Muscle of leg (tissue), 11 donors: Measurements from ENCODE around the gene CHMP6. TPM values are rescaled to one million over a fixed set of nuclear protein-coding genes. Genes with fewer than 3 reads are reported as not detected.
A peak's percentile ranks its signal among the peaks of the same experiment; 100 is the strongest.

Source experiments
- DNase-seq: peaks from one replicate; pipeline ENCODE4 v3.0.0; 2013
- H3K27ac ChIP-seq: one replicate; pipeline ENCODE4 v1.5.1; 2013; ENCODE audit warnings: mild to moderate bottlenecking, low read length, control low read depth
- H3K27me3 ChIP-seq: one replicate; pipeline ENCODE4 v1.6.1; 2013; ENCODE audit warnings: low read length; ENCODE audit not compliant: control insufficient read depth, insufficient read depth
- H3K36me3 ChIP-seq: one replicate; pipeline ENCODE4 v1.6.1; 2013; ENCODE audit warnings: low read length; ENCODE audit not compliant: control insufficient read depth, insufficient read depth
- H3K4me1 ChIP-seq: one replicate; pipeline ENCODE4 v1.6.1; 2013; ENCODE audit warnings: low read length; ENCODE audit not compliant: control insufficient read depth, insufficient read depth
- H3K4me3 ChIP-seq: one replicate; pipeline ENCODE4 v1.5.1; 2013; ENCODE audit warnings: low read length, control low read depth
- H3K9me3 ChIP-seq: replicated peaks from 2 replicates; pipeline ENCODE4 v1.6.1; 2013; ENCODE audit warnings: low read depth, low read length; ENCODE audit not compliant: control insufficient read depth
- whole genome bisulfite sequencing: methylation state at CpG from one replicate; pipeline ENCODE4 v1.1.5; 2013; ENCODE audit warnings: missing lambda C conversion rate; ENCODE audit not compliant: insufficient coverage; 5-methylcytosine and 5-hydroxymethylcytosine counted together
- polyA plus RNA-seq, 8 donors: library from polyadenylated mRNA; unstranded; fragments of 120-200 nt; gene quantifications; one replicate each; pipeline versions ENCODE4 v1.2.1 to v1.2.3, GENCODE V29; 2013; ENCODE audit warnings: inconsistent platforms in 1 of 8, low replicate concordance in 1 of 8; ENCODE audit not compliant: insufficient read length in 8 of 8, insufficient read depth in 1 of 8
- total RNA-seq: library from RNA; stranded (reverse); fragments of 120-200 nt; gene quantifications from one replicate; pipeline ENCODE4 v1.2.4, GENCODE V29; 2013

Gene CHMP6
- total and polyA plus RNA-seq, 9 donors, result 7.8 to 32.1 (median 25.4) TPM

DNA sequence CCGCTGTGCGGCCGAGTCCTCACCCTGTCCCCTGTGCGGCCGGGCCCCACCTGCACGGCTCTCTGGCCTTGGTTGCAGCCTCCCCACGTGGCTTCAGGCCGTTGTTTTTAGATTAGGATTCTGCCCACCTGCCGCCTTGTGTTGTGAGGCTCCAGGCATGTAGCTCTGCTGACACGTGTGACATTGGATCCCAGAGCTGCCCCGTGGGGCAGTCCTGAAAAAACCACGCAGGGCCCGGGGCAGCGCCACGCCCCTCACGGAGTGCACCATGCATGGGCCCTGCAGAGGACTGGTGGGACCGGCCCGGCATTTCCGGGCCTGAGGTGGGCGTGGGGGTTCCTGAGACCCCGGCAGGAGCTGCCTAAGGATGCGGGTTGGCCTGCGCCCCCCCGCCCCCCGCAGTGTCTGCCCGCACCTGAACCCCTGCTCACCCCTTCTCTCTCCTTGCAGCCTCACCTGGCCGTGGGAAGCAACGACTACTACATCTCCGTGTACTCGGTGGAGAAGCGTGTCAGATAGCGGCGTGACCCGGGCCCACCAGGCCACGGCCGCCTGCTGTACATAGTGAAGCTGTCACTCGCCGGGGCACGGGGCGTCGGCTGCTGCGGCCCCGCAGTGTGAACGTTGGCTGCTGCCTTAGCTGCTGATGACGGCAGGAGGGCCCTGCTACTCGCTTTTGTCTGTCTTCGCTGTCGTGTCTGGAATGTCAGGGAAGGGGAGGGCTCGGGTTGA lies 27.7 kb upstream of the CHMP6 start:
- no peaks in the 10 kb centered on the region for H3K27me3 ChIP-seq
- no peak for DNase-seq
- no peak overlapping the region for H3K4me3 ChIP-seq
- H3K36me3 ChIP-seq, result peaks cover 18% of the 10 kb centered on the region
- 84% methylated on average over 47 of the region's 49 CpGs for WGBS
- no peaks in the 10 kb centered on the region for H3K9me3 ChIP-seq
- peaks cover 88% of the 10 kb centered on the region for H3K4me1 ChIP-seq
- H3K27ac ChIP-seq, result no peak overlapping the region

- no peak for DNase-seq
- Histone ChIP-seq H3K27me3 (peaks cover 2% of the 10 kb centered on the region), H3K4me1 (peaks cover 88% of the 10 kb centered on the region), H3K27ac (no peak overlapping the region), H3K9me3 (no peaks in the 10 kb centered on the region), H3K4me3 (no peak overlapping the region), H3K36me3 (peaks cover 18% of the 10 kb centered on the region)
- 80% methylated on average over 10 of the region's 14 CpGs for WGBS
Measured at GRCh38 chr17:80964544-80964856, 27.1 kb upstream of the CHMP6 start.

GRCh38 chr17:80964859-80965580 lies 26.6 kb upstream of the CHMP6 start:
- Histone ChIP-seq H3K4me1 (peaks cover 88% of the 10 kb centered on the region), H3K36me3 (peaks cover 18% of the 10 kb centered on the region), H3K27me3 (peaks cover 2% of the 10 kb centered on the region), H3K9me3 (no peaks in the 10 kb centered on the region), H3K27ac (peak overlapping the region; percentile 35), H3K4me3 (no peak overlapping the region)
- no peak for DNase-seq
- WGBS, result 81% methylated on average over 17 of the region's 36 CpGs

GRCh38 chr17:80965606-80966005 lies 26.0 kb upstream of the CHMP6 start:
- Histone ChIP-seq H3K27me3 (peaks cover 6% of the 10 kb centered on the region), H3K4me1 (peaks cover 88% of the 10 kb centered on the region), H3K4me3 (no peak overlapping the region), H3K9me3 (no peaks in the 10 kb centered on the region), H3K36me3 (peaks cover 18% of the 10 kb centered on the region), H3K27ac (peak overlapping the region; percentile 35)
- DNase-seq, result no peak
- WGBS, result 89% methylated on average over 21 of the region's 21 CpGs

- Histone ChIP-seq H3K4me1 (peaks cover 87% of the 10 kb centered on the region), H3K27me3 (peaks cover 21% of the 10 kb centered on the region), H3K27ac (peak overlapping the region; percentile 42), H3K9me3 (no peaks in the 10 kb centered on the region), H3K4me3 (no peak overlapping the region), H3K36me3 (peaks cover 16% of the 10 kb centered on the region)
- 86% methylated on average over 16 of the region's 19 CpGs for WGBS
- DNase-seq, result no peak
Measured at GRCh38 chr17:80967404-80967872, 24.2 kb upstream of the CHMP6 start.

DNA sequence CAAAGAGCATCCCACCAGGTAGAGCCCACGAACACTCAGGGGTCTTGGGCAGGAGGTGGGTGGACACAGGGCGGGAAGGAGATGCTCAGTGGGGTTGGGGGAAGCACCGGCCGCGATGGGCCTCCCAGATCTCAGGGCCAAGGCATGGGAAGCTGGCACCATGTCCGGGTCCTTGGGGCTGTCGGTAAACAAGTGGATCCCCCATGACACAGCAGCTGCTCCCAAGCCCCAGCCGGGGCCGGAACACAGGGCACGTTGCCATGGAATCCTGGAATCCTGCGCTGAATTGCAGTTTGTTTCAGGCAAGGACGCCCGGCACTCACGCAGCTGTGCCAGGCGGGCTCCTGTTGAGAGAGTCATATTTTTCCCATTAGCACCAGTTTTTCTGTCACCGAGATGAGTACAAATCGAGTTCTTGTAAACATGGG lies 23.0 kb upstream of the CHMP6 start:
- Histone ChIP-seq H3K9me3 (no peaks in the 10 kb centered on the region), H3K27ac (peak overlapping the region; percentile 97), H3K4me3 (no peak overlapping the region), H3K27me3 (peaks cover 21% of the 10 kb centered on the region), H3K4me1 (peaks cover 80% of the 10 kb centered on the region), H3K36me3 (peaks cover 16% of the 10 kb centered on the region)
- 36% methylated on average over 11 of the region's 17 CpGs for WGBS
- peak; percentile 89 for DNase-seq

DNA sequence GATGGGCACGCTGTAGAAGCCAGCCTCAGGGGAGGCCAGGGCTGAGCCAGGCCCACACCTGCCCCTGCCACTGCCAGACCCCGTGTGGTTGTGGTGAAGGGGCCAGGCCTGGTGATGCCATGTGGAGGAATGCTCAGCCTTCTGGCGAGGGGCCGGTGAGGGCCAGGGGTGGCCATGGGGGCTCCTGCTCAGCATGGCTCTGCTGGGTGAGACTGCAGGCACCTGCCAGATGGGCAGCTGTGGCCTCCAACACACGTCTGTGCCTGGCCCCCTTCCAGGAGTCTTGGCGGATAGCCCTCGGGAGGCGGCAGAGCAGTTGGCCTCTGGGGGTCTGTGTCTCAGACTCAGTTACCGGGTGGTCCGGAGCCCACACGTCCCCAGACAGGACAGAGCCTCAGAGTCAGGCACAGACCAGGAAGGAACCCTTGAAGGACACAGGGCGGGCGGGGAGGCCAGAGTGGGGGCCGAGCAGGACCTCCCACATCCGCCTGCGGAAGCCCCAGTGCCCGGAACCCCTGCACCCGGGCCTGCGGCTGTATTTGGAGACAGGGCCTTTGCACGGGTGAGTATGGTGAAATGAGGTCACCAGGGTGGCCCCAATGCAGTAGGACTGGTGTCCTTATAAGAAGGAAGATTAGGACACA lies 22.5 kb upstream of the CHMP6 start:
- Histone ChIP-seq H3K4me3 (no peak overlapping the region), H3K4me1 (peaks cover 74% of the 10 kb centered on the region), H3K27me3 (peaks cover 21% of the 10 kb centered on the region), H3K27ac (peak overlapping the region; percentile 97), H3K9me3 (no peaks in the 10 kb centered on the region), H3K36me3 (peaks cover 16% of the 10 kb centered on the region)
- DNase-seq, result peak; percentile 54
- 31% methylated on average over 20 of the region's 20 CpGs for WGBS

DNA sequence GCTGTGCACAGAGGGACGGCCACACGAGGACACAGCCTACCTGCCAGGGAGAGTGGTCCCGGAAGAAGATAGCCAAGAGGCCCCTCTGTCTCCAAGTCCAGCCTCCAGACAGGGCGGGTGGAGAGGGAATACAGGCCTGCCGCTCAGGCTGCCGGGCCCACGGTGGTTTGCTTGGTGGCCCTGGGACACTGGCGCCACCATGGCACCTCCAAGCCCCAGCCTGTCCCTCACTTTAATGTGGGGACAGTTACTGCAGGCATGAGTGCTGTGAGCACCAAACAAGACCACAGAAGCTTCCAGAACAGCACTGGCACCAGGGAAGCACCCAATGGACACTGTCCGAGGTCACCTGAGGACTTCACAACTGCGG lies 22.0 kb upstream of the CHMP6 start:
- Histone ChIP-seq H3K27ac (peak overlapping the region; percentile 97), H3K4me1 (peaks cover 69% of the 10 kb centered on the region), H3K36me3 (peaks cover 11% of the 10 kb centered on the region), H3K27me3 (peaks cover 21% of the 10 kb centered on the region), H3K4me3 (no peak overlapping the region), H3K9me3 (no peaks in the 10 kb centered on the region)
- no peak for DNase-seq
- 61% methylated on average over 10 of the region's 10 CpGs for WGBS

DNA sequence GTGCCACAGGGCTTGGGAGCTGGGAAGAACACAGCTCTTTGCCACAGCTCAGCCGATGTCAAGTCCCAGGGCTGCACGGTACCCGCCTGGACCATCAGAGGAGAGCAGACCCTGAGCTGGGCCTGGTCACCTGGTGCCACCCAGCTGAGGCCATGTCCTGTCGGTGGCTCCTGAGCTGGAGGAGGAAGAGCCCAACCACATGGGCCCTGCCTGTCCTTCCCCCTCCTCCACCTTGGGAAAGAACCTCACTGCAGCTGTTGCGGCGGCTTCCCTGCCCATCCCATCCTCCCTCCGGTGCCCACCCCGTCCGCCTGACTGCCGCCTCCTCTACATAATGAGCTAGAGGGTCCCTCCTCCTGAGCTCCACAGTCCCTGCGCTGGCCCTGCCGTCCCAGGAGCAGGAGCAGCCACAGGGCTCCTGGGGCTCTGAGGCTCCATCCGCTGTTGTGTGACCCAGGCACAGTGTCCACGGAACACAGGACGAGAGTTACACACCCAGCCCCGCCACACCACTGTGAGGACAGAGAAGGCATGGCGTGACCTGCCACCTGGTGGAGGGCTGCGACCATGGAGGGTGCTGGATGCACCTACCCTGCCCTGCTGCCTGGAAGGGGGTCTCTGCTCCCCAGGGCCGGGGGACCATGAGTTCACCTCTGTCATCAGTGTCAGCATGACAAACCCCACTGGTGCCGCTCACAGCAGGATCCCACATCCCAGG lies 21.4 kb upstream of the CHMP6 start:
- Histone ChIP-seq H3K27ac (peak overlapping the region; percentile 97), H3K9me3 (no peaks in the 10 kb centered on the region), H3K27me3 (peaks cover 21% of the 10 kb centered on the region), H3K4me3 (no peak overlapping the region), H3K4me1 (peaks cover 64% of the 10 kb centered on the region), H3K36me3 (peaks cover 6% of the 10 kb centered on the region)
- peak; percentile 69 for DNase-seq
- WGBS, result 31% methylated on average over 13 of the region's 20 CpGs
